Lung (tissue), 12 donors: ENCODE data around the gene HES5. TPM values are rescaled to one million over a fixed set of nuclear protein-coding genes. Genes with fewer than 3 reads are reported as not detected.

ENCODE experiments used
- ATAC-seq: fragments of 200-7000 bp; cut with Tn5 transposase; one replicate; pipeline ENCODE4 v1.9.1; 2020; ENCODE audit warnings: moderate number of reproducible peaks; ENCODE audit not compliant: insufficient read depth, low FRiP score
- DNase-seq, 3 donors: peaks; one replicate each; pipeline ENCODE4 v3.0.0-alpha.2; 2013 to 2017
- H3K27ac ChIP-seq, 2 donors: one replicate each; pipeline ENCODE4 v1.5.1; 2013; ENCODE audit warnings: mild to moderate bottlenecking in 2 of 2, moderate library complexity in 2 of 2, control low read depth in 1 of 2, inconsistent platforms in 1 of 2, low read depth in 1 of 2, low read length in 1 of 2
- H3K27me3 ChIP-seq, 3 donors: one replicate each; pipeline ENCODE4 v1.5.1; 2013; ENCODE audit warnings: low read length in 2 of 3; ENCODE audit not compliant: control insufficient read depth in 3 of 3, insufficient read depth in 3 of 3
- H3K36me3 ChIP-seq, 4 donors: one replicate each; pipeline ENCODE4 v1.5.1; 2013; ENCODE audit warnings: low read length in 4 of 4, mild to moderate bottlenecking in 1 of 4, moderate library complexity in 1 of 4; ENCODE audit not compliant: control insufficient read depth in 4 of 4, insufficient read depth in 4 of 4
- H3K4me1 ChIP-seq, 5 donors: one replicate each; pipeline ENCODE4 v1.5.1; 2013; ENCODE audit warnings: low read length in 5 of 5, mild to moderate bottlenecking in 2 of 5, moderate library complexity in 1 of 5; ENCODE audit not compliant: control insufficient read depth in 5 of 5, insufficient read depth in 5 of 5
- H3K4me3 ChIP-seq: one replicate; pipeline ENCODE4 v1.5.1; 2013; ENCODE audit warnings: mild to moderate bottlenecking, control low read depth, moderate library complexity
- H3K9ac ChIP-seq, 2 donors: one replicate each; pipeline ENCODE4 v1.5.1; 2013; ENCODE audit warnings: low read length in 2 of 2, control low read depth in 1 of 2; ENCODE audit not compliant: insufficient read depth in 1 of 2
- H3K9me3 ChIP-seq, 4 donors: one replicate each; pipeline ENCODE4 v1.5.1; 2013; ENCODE audit warnings: low read length in 3 of 4, mild to moderate bottlenecking in 1 of 4, moderate library complexity in 1 of 4; ENCODE audit not compliant: control insufficient read depth in 4 of 4, insufficient read depth in 3 of 4
- WGBS, 2 donors: extraction: QIAGEN DNeasy Blood & Tissue Kit; methylation state at CpG; one replicate each; pipeline ENCODE4 v1.1.7; 2013; 5-methylcytosine and 5-hydroxymethylcytosine counted together
- polyA plus RNA-seq, 2 donors: library from polyadenylated mRNA; stranded (reverse); fragments of 200-250 nt; gene quantifications; one replicate each; pipeline ENCODE4 v1.2.1, GENCODE V29; 2013
- total RNA-seq, 2 donors: library from RNA; depleted of rRNA in 1 of 2; stranded (reverse); fragments of >200 nt in 1 of 2; gene quantifications; one replicate each; pipeline ENCODE4 v1.2.1, GENCODE V29; 2014 to 2021
- TF ChIP-seq, protein P1 (sequence below): IDR thresholded peaks from 2 replicates; pipeline ENCODE4 v1.5.1; 2012; ENCODE audit warnings: mild to moderate bottlenecking; ENCODE audit errors: control extremely low read depth, extremely low read depth
- donor health status: control.
- donor health status: control.
- donor health status: Bipolar disorder and iron deficiency.
- donor health status: healthy.
- donor health status: DM: yes; HTN: yes; CAD: no.

Gene HES5
- total and polyA plus RNA-seq, 4 donors: 0.16 to 1.00 (median 0.36) TPM

DNA sequence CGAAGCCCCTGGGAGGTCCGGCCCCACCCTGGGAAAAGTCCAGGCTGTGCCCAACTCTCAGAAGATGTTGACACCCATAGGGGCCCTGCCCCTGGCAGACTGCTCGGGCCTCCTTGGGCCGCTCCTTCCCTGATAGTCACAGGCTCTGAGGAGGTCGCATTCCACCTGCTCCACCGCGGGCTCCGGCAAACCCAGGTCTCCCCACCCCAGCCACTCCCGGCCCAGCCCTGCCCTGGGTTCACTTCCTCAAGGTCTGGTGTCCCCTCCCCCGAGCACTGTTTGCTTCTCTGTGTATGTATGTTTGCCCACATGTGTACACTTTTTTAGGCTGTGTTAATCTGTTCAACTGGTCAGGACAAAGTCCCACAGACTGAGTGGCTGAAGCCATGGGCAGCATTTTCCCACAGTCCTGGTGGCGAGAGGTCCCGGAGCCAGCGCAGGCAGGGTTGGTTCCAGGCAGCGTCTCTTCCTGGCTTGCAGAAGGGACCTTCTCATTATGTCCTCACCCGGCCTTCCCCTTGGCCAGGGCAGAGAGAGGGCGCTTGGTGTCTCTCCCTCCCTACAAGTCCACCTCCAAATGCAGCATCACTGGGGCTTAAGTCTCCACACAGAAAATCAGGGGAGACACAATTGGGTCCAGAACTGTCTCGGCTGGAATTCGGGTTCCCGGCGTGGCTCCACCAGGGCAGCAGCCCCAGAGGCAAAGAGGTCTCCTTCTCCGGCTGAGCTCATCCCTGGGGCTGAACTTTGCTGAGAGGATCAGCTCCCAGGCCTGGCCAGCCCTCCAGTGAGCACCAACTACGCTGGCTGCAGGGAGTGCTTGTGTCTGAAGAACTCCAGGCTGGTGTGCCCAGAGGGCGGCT is 46.0 kb upstream of the HES5 start:
- Histone ChIP-seq H3K4me3 (no peak overlapping the region), H3K27ac (peak overlapping the region; percentile 37 to 62), H3K27me3 (no peaks in the 10 kb centered on the region), H3K36me3 (no peaks in the 10 kb centered on the region), H3K9me3 (peaks cover 0 to 4% (median 2%) of the 10 kb centered on the region in 4 donors), H3K4me1 (peaks cover 0 to 16% (median 7%) of the 10 kb centered on the region in 5 donors), H3K9ac (no peak overlapping the region)
- ATAC-seq (no peak), DNase-seq (peak in 1 of 3 donors; percentile 12)
- WGBS, 2 donors: 68 to 75% methylated on average over 23 of the region's 23 CpGs
- TF ChIP-seq, protein P1, sequence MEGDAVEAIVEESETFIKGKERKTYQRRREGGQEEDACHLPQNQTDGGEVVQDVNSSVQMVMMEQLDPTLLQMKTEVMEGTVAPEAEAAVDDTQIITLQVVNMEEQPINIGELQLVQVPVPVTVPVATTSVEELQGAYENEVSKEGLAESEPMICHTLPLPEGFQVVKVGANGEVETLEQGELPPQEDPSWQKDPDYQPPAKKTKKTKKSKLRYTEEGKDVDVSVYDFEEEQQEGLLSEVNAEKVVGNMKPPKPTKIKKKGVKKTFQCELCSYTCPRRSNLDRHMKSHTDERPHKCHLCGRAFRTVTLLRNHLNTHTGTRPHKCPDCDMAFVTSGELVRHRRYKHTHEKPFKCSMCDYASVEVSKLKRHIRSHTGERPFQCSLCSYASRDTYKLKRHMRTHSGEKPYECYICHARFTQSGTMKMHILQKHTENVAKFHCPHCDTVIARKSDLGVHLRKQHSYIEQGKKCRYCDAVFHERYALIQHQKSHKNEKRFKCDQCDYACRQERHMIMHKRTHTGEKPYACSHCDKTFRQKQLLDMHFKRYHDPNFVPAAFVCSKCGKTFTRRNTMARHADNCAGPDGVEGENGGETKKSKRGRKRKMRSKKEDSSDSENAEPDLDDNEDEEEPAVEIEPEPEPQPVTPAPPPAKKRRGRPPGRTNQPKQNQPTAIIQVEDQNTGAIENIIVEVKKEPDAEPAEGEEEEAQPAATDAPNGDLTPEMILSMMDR: no peak

DNA sequence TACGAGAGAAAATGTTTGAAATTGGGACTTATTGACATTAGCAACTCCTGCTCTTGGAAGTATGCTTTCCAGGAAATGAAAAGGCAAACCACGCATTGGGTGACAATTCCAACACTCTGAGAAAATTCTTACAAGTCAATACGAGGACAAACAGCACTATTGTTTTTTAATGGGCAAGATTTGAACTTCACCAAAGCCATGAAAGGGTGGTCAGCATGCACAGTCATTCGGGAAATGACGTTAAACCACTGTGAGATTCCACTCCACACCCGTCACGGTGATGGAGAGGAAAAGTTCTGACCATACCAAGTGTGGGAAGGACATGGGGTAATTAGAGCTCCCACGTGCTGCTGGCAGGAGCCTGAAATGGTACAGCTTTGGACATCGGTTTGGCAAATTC is 44.3 kb upstream of the HES5 start:
- H3K27ac ChIP-seq: no peak overlapping the region
- H3K4me1 ChIP-seq: peaks cover 0 to 13% (median 7%) of the 10 kb centered on the region in 5 donors
- WGBS, 2 donors: 78 to 79% methylated on average over 9 of the region's 9 CpGs
- TF ChIP-seq, protein P1: no peak
- no peaks in the 10 kb centered on the region for H3K36me3 ChIP-seq
- no peaks in the 10 kb centered on the region for H3K27me3 ChIP-seq
- ATAC-seq: no peak
- peaks cover 0 to 4% (median under 1%) of the 10 kb centered on the region in 4 donors for H3K9me3 ChIP-seq
- no peak for DNase-seq
- no peak overlapping the region for H3K9ac ChIP-seq
- H3K4me3 ChIP-seq: no peak overlapping the region

DNA sequence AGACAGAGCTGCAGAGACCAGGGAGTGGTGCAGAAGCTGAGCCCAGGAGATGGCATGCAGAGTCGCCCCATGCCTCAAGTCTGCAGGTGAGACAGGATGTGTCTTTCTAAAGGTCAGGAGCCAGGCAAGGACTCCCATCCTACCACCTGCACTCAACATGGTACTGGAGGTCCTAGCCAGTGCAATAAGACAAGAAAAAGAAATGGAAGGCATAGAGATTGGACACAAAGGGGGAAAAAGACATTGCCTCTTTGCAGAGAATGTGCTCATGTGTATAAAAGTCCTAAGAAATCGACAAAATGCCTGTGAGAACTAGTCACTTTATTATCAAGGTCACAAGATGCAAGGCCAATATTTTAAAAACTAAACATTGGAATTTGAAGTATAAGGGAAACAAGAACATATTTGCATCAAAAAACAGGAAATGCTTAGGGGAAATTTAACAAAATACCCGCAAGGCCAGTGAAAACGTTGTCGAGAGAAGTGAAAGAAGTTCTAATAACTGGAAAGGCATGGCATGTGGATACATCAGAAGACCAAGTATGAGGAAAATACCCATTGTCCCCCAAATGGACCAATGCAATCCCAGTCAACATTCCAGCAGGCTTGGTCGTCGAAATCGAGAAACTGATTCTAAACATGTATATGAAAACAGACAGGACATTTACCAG is 43.3 kb upstream of the HES5 start:
- Histone ChIP-seq H3K4me3 (no peak overlapping the region), H3K9me3 (peaks cover 0 to 4% (median under 1%) of the 10 kb centered on the region in 4 donors), H3K36me3 (no peaks in the 10 kb centered on the region), H3K9ac (no peak overlapping the region), H3K27ac (no peak overlapping the region), H3K4me1 (peaks cover 0 to 13% (median 4%) of the 10 kb centered on the region in 5 donors), H3K27me3 (no peaks in the 10 kb centered on the region)
- TF ChIP-seq, protein P1: no peak
- DNase-seq (no peak), ATAC-seq (no peak)
- WGBS, 2 donors: 83 to 88% methylated on average over 8 of the region's 8 CpGs
